Prostate gland (tissue), 2 donors: ENCODE measurements around the gene GRM8.

ENCODE experiments used
- CTCF ChIP-seq, 4 experiments: fragments of 200-600 bp in 2 of 4; fragments of 450-650 bp in 2 of 4; sonication (generic) in 2 of 4; IDR thresholded peaks; 1 replicate in 3 of 4; 2 replicates in 1 of 4; pipeline ENCODE4 v1.5.1; 2016 to 2019; ENCODE audit warnings: antibody characterized with exemption in 4 of 4, mild to moderate bottlenecking in 2 of 4, moderate library complexity in 2 of 4
- POLR2A ChIP-seq: fragments of 450-650 bp; IDR thresholded peaks from one replicate; pipeline ENCODE4 v1.6.1; 2016; ENCODE audit warnings: antibody characterized with exemption, mild to moderate bottlenecking

- TF ChIP-seq CTCF (IDR thresholded peaks at IDR 0.05) = no peak
- no peak for TF ChIP-seq POLR2A
These were observed 751.1 kb downstream of the GRM8 start for GRCh38 chr7:126501617-126502016.
